Measurements from ENCODE around the gene VIT.

VIT gene

GRCh38 chr2:36710858-36711515 is 14.5 kb downstream of the VIT start:
- Mint-ChIP-seq H3K27me3 (no peaks in the 10 kb centered on the region), H3K9me3 (peaks cover 12% of the 10 kb centered on the region), H3K27ac (no peak overlapping the region), H3K36me3 (ENCODE audit: low read depth) (no peaks in the 10 kb centered on the region), H3K4me3 (no peak overlapping the region), H3K4me1 (ENCODE audit: low read depth) (peaks cover 26% of the 10 kb centered on the region)
- intact Hi-C loops (cut with micrococcal nuclease): no loop called here

- intact Hi-C loops (cut with micrococcal nuclease): no loop called here
- Mint-ChIP-seq H3K36me3 (ENCODE audit: low read depth) (no peaks in the 10 kb centered on the region), H3K4me1 (ENCODE audit: low read depth) (peaks cover 19% of the 10 kb centered on the region), H3K9me3 (peaks cover 12% of the 10 kb centered on the region), H3K4me3 (no peak overlapping the region), H3K27me3 (no peaks in the 10 kb centered on the region), H3K27ac (no peak overlapping the region)
These were observed 15.3 kb downstream of the VIT start for GRCh38 chr2:36711741-36712314.

GRCh38 chr2:36713310-36713709 is 16.8 kb downstream of the VIT start:
- no peaks in the 10 kb centered on the region for H3K36me3 Mint-ChIP-seq (ENCODE audit: low read depth)
- intact Hi-C loops (cut with micrococcal nuclease): no loop called here
- no peak overlapping the region for H3K27ac Mint-ChIP-seq
- no peak overlapping the region for H3K4me3 Mint-ChIP-seq
- peaks cover 5% of the 10 kb centered on the region for H3K4me1 Mint-ChIP-seq (ENCODE audit: low read depth)
- H3K9me3 Mint-ChIP-seq: peaks cover 12% of the 10 kb centered on the region
- no peaks in the 10 kb centered on the region for H3K27me3 Mint-ChIP-seq

- H3K4me1 Mint-ChIP-seq (ENCODE audit: low read depth): no peaks in the 10 kb centered on the region
- no peaks in the 10 kb centered on the region for H3K27me3 Mint-ChIP-seq
- no peaks in the 10 kb centered on the region for H3K36me3 Mint-ChIP-seq (ENCODE audit: low read depth)
- intact Hi-C loops (cut with micrococcal nuclease): no loop called here
- H3K4me3 Mint-ChIP-seq: no peak overlapping the region
- H3K9me3 Mint-ChIP-seq: peaks cover 10% of the 10 kb centered on the region
- no peak overlapping the region for H3K27ac Mint-ChIP-seq
These were observed 19.6 kb downstream of the VIT start for GRCh38 chr2:36716111-36716510.

GRCh38 chr2:36717603-36718266 is 21.2 kb downstream of the VIT start:
- intact Hi-C loops (cut with micrococcal nuclease): no loop called here
- H3K4me1 Mint-ChIP-seq (ENCODE audit: low read depth): no peaks in the 10 kb centered on the region
- no peaks in the 10 kb centered on the region for H3K27me3 Mint-ChIP-seq
- H3K4me3 Mint-ChIP-seq: no peak overlapping the region
- H3K9me3 Mint-ChIP-seq: peaks cover 6% of the 10 kb centered on the region
- no peaks in the 10 kb centered on the region for H3K36me3 Mint-ChIP-seq (ENCODE audit: low read depth)
- H3K27ac Mint-ChIP-seq: no peak overlapping the region

GRCh38 chr2:36727550-36727949 is 31.0 kb downstream of the VIT start:
- Mint-ChIP-seq H3K36me3 (ENCODE audit: low read depth) (no peaks in the 10 kb centered on the region), H3K27me3 (no peaks in the 10 kb centered on the region), H3K4me1 (ENCODE audit: low read depth) (no peaks in the 10 kb centered on the region), H3K27ac (no peak overlapping the region), H3K9me3 (peaks cover 11% of the 10 kb centered on the region), H3K4me3 (no peak overlapping the region)
- intact Hi-C loops (cut with micrococcal nuclease): no loop called here

- Mint-ChIP-seq H3K4me3 (no peak overlapping the region), H3K27me3 (no peaks in the 10 kb centered on the region), H3K36me3 (ENCODE audit: low read depth) (no peaks in the 10 kb centered on the region), H3K27ac (no peak overlapping the region), H3K9me3 (peaks cover 11% of the 10 kb centered on the region), H3K4me1 (ENCODE audit: low read depth) (no peaks in the 10 kb centered on the region)
- intact Hi-C loops (cut with micrococcal nuclease): no loop called here
These were observed 32.6 kb downstream of the VIT start for GRCh38 chr2:36729067-36729466.

GRCh38 chr2:36731941-36732672 is 35.6 kb downstream of the VIT start:
- intact Hi-C loops (cut with micrococcal nuclease): no loop called here
- H3K9me3 Mint-ChIP-seq: peaks cover 11% of the 10 kb centered on the region
- H3K27ac Mint-ChIP-seq: no peak overlapping the region
- no peak overlapping the region for H3K4me3 Mint-ChIP-seq
- H3K36me3 Mint-ChIP-seq (ENCODE audit: low read depth): no peaks in the 10 kb centered on the region
- no peaks in the 10 kb centered on the region for H3K27me3 Mint-ChIP-seq
- no peaks in the 10 kb centered on the region for H3K4me1 Mint-ChIP-seq (ENCODE audit: low read depth)

- intact Hi-C loops (cut with micrococcal nuclease): no loop called here
- Mint-ChIP-seq H3K36me3 (ENCODE audit: low read depth) (no peaks in the 10 kb centered on the region), H3K4me3 (no peak overlapping the region), H3K9me3 (peaks cover 11% of the 10 kb centered on the region), H3K27ac (no peak overlapping the region), H3K27me3 (no peaks in the 10 kb centered on the region), H3K4me1 (ENCODE audit: low read depth) (no peaks in the 10 kb centered on the region)
These were observed 36.1 kb downstream of the VIT start for GRCh38 chr2:36732673-36733036.

- intact Hi-C loops (cut with micrococcal nuclease): no loop called here
- no peak overlapping the region for H3K27ac Mint-ChIP-seq
- H3K27me3 Mint-ChIP-seq: no peaks in the 10 kb centered on the region
- H3K4me1 Mint-ChIP-seq (ENCODE audit: low read depth): no peaks in the 10 kb centered on the region
- H3K4me3 Mint-ChIP-seq: no peak overlapping the region
- H3K36me3 Mint-ChIP-seq (ENCODE audit: low read depth): no peaks in the 10 kb centered on the region
- peaks cover 11% of the 10 kb centered on the region for H3K9me3 Mint-ChIP-seq
These were observed 36.7 kb downstream of the VIT start for GRCh38 chr2:36733215-36733614.

- Mint-ChIP-seq H3K4me1 (ENCODE audit: low read depth) (no peaks in the 10 kb centered on the region), H3K9me3 (peaks cover 11% of the 10 kb centered on the region), H3K36me3 (ENCODE audit: low read depth) (no peaks in the 10 kb centered on the region), H3K27me3 (no peaks in the 10 kb centered on the region), H3K4me3 (no peak overlapping the region), H3K27ac (no peak overlapping the region)
- intact Hi-C loops (cut with micrococcal nuclease): no loop called here
These were observed 37.8 kb downstream of the VIT start for GRCh38 chr2:36734304-36734703.

- Mint-ChIP-seq H3K27ac (no peak overlapping the region), H3K4me3 (no peak overlapping the region), H3K4me1 (ENCODE audit: low read depth) (peaks cover 20% of the 10 kb centered on the region), H3K36me3 (ENCODE audit: low read depth) (no peaks in the 10 kb centered on the region), H3K27me3 (no peaks in the 10 kb centered on the region), H3K9me3 (no peaks in the 10 kb centered on the region)
- intact Hi-C loops (cut with micrococcal nuclease): no loop called here
These were observed 40.7 kb downstream of the VIT start for GRCh38 chr2:36737131-36737750.

- Mint-ChIP-seq H3K9me3 (no peaks in the 10 kb centered on the region), H3K36me3 (ENCODE audit: low read depth) (no peaks in the 10 kb centered on the region), H3K4me3 (no peak overlapping the region), H3K27ac (no peak overlapping the region), H3K4me1 (ENCODE audit: low read depth) (peaks cover 20% of the 10 kb centered on the region), H3K27me3 (no peaks in the 10 kb centered on the region)
- intact Hi-C loops (cut with micrococcal nuclease): no loop called here
These were observed 43.6 kb downstream of the VIT start for GRCh38 chr2:36740061-36740460.
